ENCODE measurements around the gene TLR4. TPM values are rescaled to one million over a fixed set of nuclear protein-coding genes. Genes with fewer than 3 reads are reported as not detected.

Gene TLR4
- total RNA-seq, 2 experiments from 2014 or later: not detected

- Mint-ChIP-seq H3K9me3 (peaks cover 4% of the 10 kb centered on the region), H3K36me3 (no peaks in the 10 kb centered on the region), H3K27ac (no peak overlapping the region), H3K4me1 (peaks cover 9% of the 10 kb centered on the region), H3K4me3 (no peak overlapping the region), H3K27me3 (peaks cover 4% of the 10 kb centered on the region)
- DNase-seq: no peak
These were observed 18.0 kb downstream of the TLR4 start for GRCh38 chr9:117722108-117722761.

GRCh38 chr9:117723986-117724625, 19.9 kb downstream of the TLR4 start:
- H3K27ac Mint-ChIP-seq: no peak overlapping the region
- H3K27me3 Mint-ChIP-seq: peaks cover 7% of the 10 kb centered on the region
- H3K9me3 Mint-ChIP-seq: no peaks in the 10 kb centered on the region
- H3K36me3 Mint-ChIP-seq: no peaks in the 10 kb centered on the region
- DNase-seq: no peak
- H3K4me3 Mint-ChIP-seq: no peak overlapping the region
- H3K4me1 Mint-ChIP-seq: no peaks in the 10 kb centered on the region

GRCh38 chr9:117725426-117725887, 21.3 kb downstream of the TLR4 start:
- H3K4me3 Mint-ChIP-seq: no peak overlapping the region
- no peak for DNase-seq

GRCh38 chr9:117729375-117729774, 25.2 kb downstream of the TLR4 start:
- H3K27ac Mint-ChIP-seq: no peak overlapping the region
- peaks cover 8% of the 10 kb centered on the region for H3K27me3 Mint-ChIP-seq
- H3K36me3 Mint-ChIP-seq: no peaks in the 10 kb centered on the region
- no peak for DNase-seq
- no peaks in the 10 kb centered on the region for H3K9me3 Mint-ChIP-seq
- no peak overlapping the region for H3K4me3 Mint-ChIP-seq
- no peaks in the 10 kb centered on the region for H3K4me1 Mint-ChIP-seq

More at GRCh38 chr9:117725426-117725887, 21.3 kb downstream of the TLR4 start:
- H3K36me3 Mint-ChIP-seq: no peaks in the 10 kb centered on the region
- H3K4me1 Mint-ChIP-seq: no peaks in the 10 kb centered on the region
- H3K9me3 Mint-ChIP-seq: no peaks in the 10 kb centered on the region
- H3K27ac Mint-ChIP-seq: no peak overlapping the region
- peaks cover 7% of the 10 kb centered on the region for H3K27me3 Mint-ChIP-seq

GRCh38 chr9:117732494-117732893, 28.3 kb downstream of the TLR4 start:
- H3K27ac Mint-ChIP-seq: no peak overlapping the region
- no peaks in the 10 kb centered on the region for H3K9me3 Mint-ChIP-seq
- no peaks in the 10 kb centered on the region for H3K4me1 Mint-ChIP-seq
- DNase-seq: no peak
- no peak overlapping the region for H3K4me3 Mint-ChIP-seq
- peaks cover 8% of the 10 kb centered on the region for H3K27me3 Mint-ChIP-seq
- no peaks in the 10 kb centered on the region for H3K36me3 Mint-ChIP-seq

- Mint-ChIP-seq H3K9me3 (no peaks in the 10 kb centered on the region), H3K27ac (no peak overlapping the region), H3K36me3 (no peaks in the 10 kb centered on the region), H3K27me3 (peaks cover 5% of the 10 kb centered on the region), H3K4me1 (no peaks in the 10 kb centered on the region), H3K4me3 (no peak overlapping the region)
- no peak for DNase-seq
These were observed 29.3 kb downstream of the TLR4 start for GRCh38 chr9:117733465-117733864.

GRCh38 chr9:117734082-117734481, 29.9 kb downstream of the TLR4 start:
- Mint-ChIP-seq H3K9me3 (no peaks in the 10 kb centered on the region), H3K36me3 (no peaks in the 10 kb centered on the region), H3K27ac (no peak overlapping the region), H3K4me1 (no peaks in the 10 kb centered on the region), H3K4me3 (no peak overlapping the region), H3K27me3 (peaks cover 5% of the 10 kb centered on the region)
- no peak for DNase-seq

- Mint-ChIP-seq H3K27ac (no peak overlapping the region), H3K36me3 (no peaks in the 10 kb centered on the region), H3K4me1 (no peaks in the 10 kb centered on the region), H3K9me3 (no peaks in the 10 kb centered on the region), H3K4me3 (no peak overlapping the region), H3K27me3 (peaks cover 5% of the 10 kb centered on the region)
- DNase-seq: no peak
These were observed 30.5 kb downstream of the TLR4 start for GRCh38 chr9:117734523-117735314.

GRCh38 chr9:117737721-117738226, 33.6 kb downstream of the TLR4 start:
- H3K27me3 Mint-ChIP-seq: peaks cover 18% of the 10 kb centered on the region
- no peaks in the 10 kb centered on the region for H3K36me3 Mint-ChIP-seq
- H3K9me3 Mint-ChIP-seq: no peaks in the 10 kb centered on the region
- H3K4me3 Mint-ChIP-seq: no peak overlapping the region
- no peak for DNase-seq
- H3K4me1 Mint-ChIP-seq: no peaks in the 10 kb centered on the region
- H3K27ac Mint-ChIP-seq: no peak overlapping the region

GRCh38 chr9:117739206-117739605, 35.0 kb downstream of the TLR4 start:
- H3K9me3 Mint-ChIP-seq: no peaks in the 10 kb centered on the region
- H3K27ac Mint-ChIP-seq: no peak overlapping the region

GRCh38 chr9:117739624-117740347, 35.6 kb downstream of the TLR4 start:
- Mint-ChIP-seq H3K9me3 (no peaks in the 10 kb centered on the region), H3K27me3 (peaks cover 26% of the 10 kb centered on the region), H3K4me1 (peaks cover 1% of the 10 kb centered on the region), H3K36me3 (no peaks in the 10 kb centered on the region), H3K27ac (no peak overlapping the region), H3K4me3 (no peak overlapping the region)
- DNase-seq: no peak

More at GRCh38 chr9:117739206-117739605, 35.0 kb downstream of the TLR4 start:
- Mint-ChIP-seq H3K36me3 (no peaks in the 10 kb centered on the region), H3K4me1 (peaks cover 1% of the 10 kb centered on the region), H3K4me3 (no peak overlapping the region), H3K27me3 (peaks cover 20% of the 10 kb centered on the region)
- DNase-seq: no peak

GRCh38 chr9:117742131-117742530, 37.9 kb downstream of the TLR4 start:
- Mint-ChIP-seq H3K4me1 (peaks cover 4% of the 10 kb centered on the region), H3K27me3 (peaks cover 41% of the 10 kb centered on the region), H3K36me3 (no peaks in the 10 kb centered on the region), H3K27ac (no peak overlapping the region), H3K9me3 (no peaks in the 10 kb centered on the region), H3K4me3 (no peak overlapping the region)
- DNase-seq: no peak

GRCh38 chr9:117744369-117744768, 40.2 kb downstream of the TLR4 start:
- Mint-ChIP-seq H3K4me1 (peaks cover 4% of the 10 kb centered on the region), H3K27me3 (peaks cover 50% of the 10 kb centered on the region), H3K4me3 (no peak overlapping the region), H3K27ac (no peak overlapping the region), H3K9me3 (no peaks in the 10 kb centered on the region), H3K36me3 (no peaks in the 10 kb centered on the region)
- DNase-seq: no peak

- peaks cover 4% of the 10 kb centered on the region for H3K4me1 Mint-ChIP-seq
- peaks cover 50% of the 10 kb centered on the region for H3K27me3 Mint-ChIP-seq
- no peak overlapping the region for H3K4me3 Mint-ChIP-seq
These were observed 40.7 kb downstream of the TLR4 start for GRCh38 chr9:117744856-117745389.

More at GRCh38 chr9:117744856-117745389, 40.7 kb downstream of the TLR4 start:
- H3K27ac Mint-ChIP-seq: no peak overlapping the region
- DNase-seq: no peak
- H3K9me3 Mint-ChIP-seq: no peaks in the 10 kb centered on the region
- no peaks in the 10 kb centered on the region for H3K36me3 Mint-ChIP-seq

All from activated naive CD8-positive, alpha-beta T cell treated with anti-CD3 and anti-CD28 coated beads for 36 hours (primary cell).